GM21423 (cell line): ENCODE data around the gene MICU1.
"Not testable (repeated sequence)": the region's sequence is repeated elsewhere in the genome, so short reads cannot be mapped to it uniquely, and the experiment has no call there.

Experiments used
- ATAC-seq: cut with Tn5 transposase; IDR thresholded peaks from one replicate; pipeline ENCODE4 v1.9.1; 2021; ENCODE audit warnings: mild to moderate bottlenecking, moderate library complexity; ENCODE audit not compliant: unreplicated experiment

MICU1 gene

DNA sequence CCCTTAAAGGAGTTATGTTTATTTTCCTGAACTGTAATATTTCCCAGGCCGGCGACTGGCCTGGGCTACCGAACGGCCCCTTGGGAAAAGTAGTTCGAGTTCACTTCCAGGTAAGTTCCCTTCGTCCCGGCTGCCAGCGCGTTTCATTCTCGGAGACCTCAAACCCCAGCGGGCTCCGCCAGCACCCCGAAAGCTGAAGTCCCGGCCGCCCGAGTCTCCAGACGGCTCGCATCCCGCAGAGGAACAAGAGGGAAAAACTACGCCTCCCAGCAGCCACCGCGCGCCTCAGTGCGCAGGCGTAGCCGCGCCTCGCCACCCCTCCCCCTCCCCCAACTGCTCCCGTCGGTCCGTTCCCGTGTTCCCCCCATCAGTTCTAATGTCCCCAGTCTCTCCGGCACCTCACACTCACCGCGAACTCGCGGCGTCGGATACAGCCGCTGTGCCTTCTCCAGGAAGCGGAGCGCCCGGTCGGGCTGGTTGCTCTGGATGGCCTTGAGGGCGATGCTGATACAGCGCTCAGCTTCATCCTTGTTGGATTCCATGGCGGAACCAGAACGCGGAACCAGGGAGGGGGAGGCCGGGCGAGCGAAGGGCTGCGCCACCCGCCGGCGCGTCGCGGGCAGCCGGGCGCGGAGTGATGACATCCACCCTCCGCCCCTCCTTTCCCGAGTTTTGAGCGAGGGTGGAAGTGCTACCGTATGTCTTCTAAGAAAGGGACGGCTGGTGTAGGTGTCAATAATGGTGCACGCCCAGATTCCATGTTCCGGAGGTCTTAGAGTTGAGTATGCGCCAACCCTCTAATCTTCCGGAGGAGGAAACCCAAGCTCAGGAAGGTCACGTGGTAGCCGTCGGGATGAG is 271.3 kb downstream of the MICU1 start, which contains the start of gene DNAJB12:
Gene DNAJB12 (minus strand): TSS at position 564 of the 858 bp plus-strand sequence. CDS start 22 bp downstream, at position 542.
- peak; percentile 80 for ATAC-seq

DNA sequence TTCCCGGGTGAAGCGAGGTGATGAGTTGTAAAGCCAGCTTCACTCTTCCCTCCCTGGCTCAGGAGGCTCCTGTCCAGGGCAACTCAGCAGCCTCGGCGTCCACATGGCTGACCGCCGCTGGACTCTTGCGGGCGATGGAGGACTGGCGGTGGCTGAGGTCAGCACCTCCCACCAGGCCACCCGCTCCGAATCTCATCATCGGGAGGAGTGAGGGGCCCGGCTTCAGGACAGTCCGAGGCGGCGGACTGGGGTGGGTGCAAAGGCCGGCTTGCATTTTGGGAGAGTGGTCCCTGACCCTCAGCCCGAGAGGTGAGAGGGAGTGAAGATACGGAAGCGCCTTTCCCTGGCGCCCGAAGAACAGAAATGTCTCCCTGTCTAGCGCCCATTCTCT is 271.9 kb downstream of the MICU1 start:
- peak; percentile 17 for ATAC-seq

DNA sequence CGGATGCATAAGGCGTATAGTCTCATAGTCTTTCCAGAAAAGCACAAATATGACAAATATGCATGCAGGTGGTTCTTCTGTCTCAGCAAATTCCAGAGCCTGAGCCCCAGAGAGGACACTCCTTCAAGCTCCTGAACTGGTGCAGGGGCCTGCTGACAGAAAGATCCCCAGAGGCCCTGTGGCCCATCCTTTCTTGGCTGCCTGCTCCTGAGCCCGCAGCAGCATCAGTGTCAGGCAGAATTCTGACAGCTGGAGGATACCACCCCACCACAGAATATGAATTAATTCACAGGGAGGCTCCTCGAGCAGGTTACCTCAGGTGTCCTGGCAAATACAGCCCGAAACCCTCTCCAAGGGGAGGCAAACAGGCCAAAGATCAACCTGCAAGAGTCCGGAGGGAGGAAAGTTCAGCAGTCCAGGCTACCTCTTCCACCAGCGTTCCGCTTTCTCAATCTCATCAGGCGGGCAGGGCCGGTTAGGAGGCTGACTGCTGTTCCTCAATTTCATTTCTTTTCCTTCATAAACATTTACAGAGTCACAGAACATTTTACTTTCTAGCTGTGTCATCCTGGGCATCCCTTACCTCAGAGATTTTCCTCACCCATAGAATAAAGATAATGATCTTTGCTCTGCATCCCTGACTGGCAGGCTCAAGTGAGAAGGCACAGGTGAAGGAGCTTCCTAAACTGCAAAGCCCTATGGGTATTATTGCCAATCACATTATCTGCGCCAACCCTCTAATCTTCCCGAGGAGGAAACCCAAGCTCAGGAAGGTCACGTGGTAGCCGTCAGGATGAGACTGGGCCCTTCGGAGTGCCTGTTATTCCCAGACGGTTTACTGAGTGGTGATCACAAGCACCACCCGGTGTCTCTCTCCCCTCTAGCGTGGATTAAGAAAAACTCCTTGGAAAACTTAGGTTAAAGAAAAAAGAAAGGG is 272.6 kb downstream of the MICU1 start:
- no peak for ATAC-seq

DNA sequence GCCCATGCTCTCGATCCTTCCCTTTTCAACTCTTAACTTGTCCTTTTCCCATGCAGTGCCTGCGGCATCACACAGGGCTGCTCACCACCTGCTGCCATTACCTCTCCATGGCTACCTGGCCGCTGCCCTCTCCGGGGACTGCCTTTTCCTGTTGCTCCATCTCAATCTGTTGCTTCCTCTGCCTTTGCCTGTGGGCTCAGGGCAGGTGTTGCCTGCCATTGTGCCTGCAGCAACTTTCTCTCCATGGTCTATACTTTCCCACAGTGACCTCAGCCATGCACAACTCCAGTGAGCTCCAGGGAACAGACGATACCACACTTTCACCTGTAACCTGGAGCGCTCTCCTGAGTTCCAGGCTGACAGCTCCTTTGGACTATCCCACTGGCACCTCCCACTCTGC is 274.4 kb downstream of the MICU1 start:
- no peak for ATAC-seq

- no peak for ATAC-seq
These were observed 276.4 kb downstream of the MICU1 start for GRCh38 chr10:72349438-72349837.

- ATAC-seq, result no peak
These were observed 277.6 kb downstream of the MICU1 start for GRCh38 chr10:72348282-72348681.

- ATAC-seq, result not testable (repeated sequence)
These were observed 279.8 kb downstream of the MICU1 start for GRCh38 chr10:72346117-72346516.

GRCh38 chr10:72344932-72345331 is 280.9 kb downstream of the MICU1 start:
- ATAC-seq, result no peak

GRCh38 chr10:72342911-72343310 is 283.0 kb downstream of the MICU1 start:
- ATAC-seq, result no peak

GRCh38 chr10:72340510-72341261 is 285.2 kb downstream of the MICU1 start:
- ATAC-seq, result no peak

DNA sequence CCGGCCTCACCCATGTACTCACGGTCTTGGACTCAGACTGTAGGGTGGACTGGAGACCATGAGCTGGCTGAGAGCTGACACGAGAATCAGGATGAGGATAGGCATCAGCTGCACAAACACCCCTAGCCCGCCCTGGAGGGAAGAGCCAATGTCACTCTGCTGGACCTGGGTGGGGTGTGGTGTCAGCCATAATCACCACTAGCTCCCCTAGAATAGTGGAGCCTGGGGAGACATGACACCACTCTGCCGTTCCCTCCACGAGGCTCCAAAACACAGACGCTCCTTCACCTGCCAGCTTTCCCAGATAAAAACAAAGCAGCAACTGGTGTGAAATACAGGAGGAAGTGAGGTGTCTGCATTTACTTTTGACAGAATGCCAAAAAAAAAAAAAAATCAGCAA is 287.7 kb downstream of the MICU1 start:
- no peak for ATAC-seq

- ATAC-seq, result no peak
These were observed 288.2 kb downstream of the MICU1 start for GRCh38 chr10:72337722-72338121.

GRCh38 chr10:72337039-72337629 is 288.7 kb downstream of the MICU1 start:
- no peak for ATAC-seq

DNA sequence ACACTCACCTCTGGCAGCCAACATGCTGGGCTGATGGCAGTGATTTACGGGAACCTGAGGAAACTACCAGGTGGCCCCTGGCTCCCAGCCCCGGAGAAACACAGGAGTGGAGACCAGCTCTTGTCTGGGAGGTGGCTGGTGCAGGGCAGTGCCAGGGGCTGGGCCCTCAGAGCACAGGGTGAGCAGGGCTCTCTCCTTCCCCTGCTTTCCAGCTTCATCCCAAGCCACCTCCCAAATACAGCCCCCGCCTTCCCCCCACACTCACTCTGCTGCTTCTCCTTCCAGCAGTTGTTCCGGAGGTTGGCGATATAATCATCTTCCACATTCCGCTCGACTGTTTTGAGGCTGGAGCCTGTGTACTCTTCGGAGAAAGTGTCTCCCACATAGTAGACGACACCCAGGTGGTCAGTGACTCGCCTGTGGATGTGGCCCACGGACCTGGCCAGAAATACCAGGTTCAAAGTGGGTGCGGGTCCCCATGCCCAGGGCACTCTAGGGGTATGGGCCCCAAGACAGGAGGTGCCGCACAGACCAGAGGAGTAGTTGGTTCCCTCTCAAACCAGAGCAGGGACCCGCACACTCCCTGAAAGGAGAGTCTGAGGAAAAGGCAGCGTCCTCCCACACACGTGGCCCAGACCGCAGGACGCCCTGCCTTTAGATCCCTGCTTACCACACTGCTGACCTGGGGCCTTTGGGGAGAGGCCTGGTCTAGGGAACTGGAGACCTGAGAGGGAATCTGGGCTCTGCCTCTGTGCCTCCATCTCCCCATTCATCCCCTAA is 289.4 kb downstream of the MICU1 start:
- no peak for ATAC-seq

GRCh38 chr10:72335394-72336258 is 290.3 kb downstream of the MICU1 start:
- peak; percentile 39 for ATAC-seq

GRCh38 chr10:72334825-72335393 is 291.0 kb downstream of the MICU1 start:
- ATAC-seq, result peak; percentile 50

DNA sequence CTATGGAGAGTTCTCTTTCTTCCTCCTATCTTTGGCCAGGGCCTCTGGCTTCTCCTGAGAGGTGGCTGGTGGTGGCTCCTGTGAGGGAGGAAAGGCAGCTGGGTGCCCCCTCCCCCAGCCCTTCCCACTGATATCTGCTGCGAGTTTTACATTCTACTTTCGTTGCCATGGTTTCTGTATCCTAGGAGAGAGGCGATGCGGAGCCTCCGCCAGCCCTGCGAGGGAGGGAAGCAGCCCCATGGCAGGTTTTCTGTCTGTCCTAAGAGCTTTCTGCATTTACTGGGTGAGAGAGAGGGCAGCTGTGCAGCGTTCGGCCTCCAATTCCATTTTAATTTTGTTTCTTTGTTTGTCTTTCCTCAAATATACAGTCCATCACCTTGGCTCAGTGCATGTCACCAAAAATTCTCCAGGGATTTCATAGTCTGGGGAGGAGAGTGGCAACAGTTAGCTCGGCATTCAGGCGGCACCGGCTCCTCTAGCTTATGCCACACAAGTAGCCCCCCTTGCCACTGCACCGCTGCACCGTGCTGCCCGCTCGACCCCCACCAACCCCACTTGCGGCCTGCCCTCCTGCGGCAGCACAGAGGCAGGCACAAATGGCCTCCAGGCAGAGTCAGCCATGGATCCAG is 291.6 kb downstream of the MICU1 start:
- no peak for ATAC-seq
